Memory B cell (primary cell): ENCODE measurements around the gene BMI1.

ENCODE experiments used
- ATAC-seq: fragments of 150-1000 bp; cut with Tn5 transposase; 2 replicates; pipeline ENCODE4 v1.10.0; 2021; ENCODE audit warnings: low read depth, mild to moderate bottlenecking, moderate library complexity
- DNase-seq, 2 donors: peaks; one replicate each; pipeline ENCODE4 v3.0.0; 2022; ENCODE audit warnings: low spot score in 2 of 2
- H3K27ac Mint-ChIP-seq: one replicate; pipeline ENCODE4 v1.8.0; 2022; ENCODE audit warnings: mild to moderate bottlenecking, moderate library complexity, mixed read lengths
- H3K27me3 Mint-ChIP-seq: one replicate; pipeline ENCODE4 v1.8.0; 2022; ENCODE audit warnings: mixed read lengths
- H3K36me3 Mint-ChIP-seq: one replicate; pipeline ENCODE4 v1.8.0; 2022; ENCODE audit warnings: mild to moderate bottlenecking, mixed read lengths
- H3K4me1 Mint-ChIP-seq: one replicate; pipeline ENCODE4 v1.8.0; 2022; ENCODE audit warnings: mixed read lengths
- H3K4me3 Mint-ChIP-seq: one replicate; pipeline ENCODE4 v1.8.0; 2022; ENCODE audit warnings: mild to moderate bottlenecking, moderate library complexity, mixed read lengths
- H3K9me3 Mint-ChIP-seq: one replicate; pipeline ENCODE4 v1.8.0; 2022; ENCODE audit warnings: mixed read lengths

The BMI1 gene

DNA sequence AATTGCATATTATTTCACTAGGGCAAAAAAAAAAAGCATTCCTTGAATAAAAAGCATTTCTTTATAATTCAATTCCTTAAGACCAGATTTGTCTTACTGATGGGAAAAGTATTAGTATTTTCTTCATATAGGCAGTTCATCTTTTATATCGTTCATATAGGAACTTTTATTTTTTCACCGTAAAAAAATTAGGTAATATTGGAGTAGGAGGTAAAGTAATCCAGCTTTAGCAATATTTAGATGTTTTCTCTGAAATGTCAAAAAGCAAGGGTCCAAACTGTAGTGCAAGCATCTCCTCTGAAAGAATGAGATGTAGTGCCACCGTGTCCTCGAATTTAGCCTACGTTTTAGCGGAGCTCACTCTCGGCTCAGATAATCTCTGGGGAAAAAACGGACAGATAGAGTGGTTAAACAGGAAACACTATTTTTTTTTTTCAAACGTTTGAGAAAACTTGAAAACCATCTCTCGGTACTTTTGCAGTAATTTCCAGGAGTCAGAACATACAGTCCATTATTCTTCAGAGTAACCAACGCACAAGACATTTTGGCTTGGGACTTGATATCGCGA, 18.9 kb downstream of the BMI1 start:
- no peak for ATAC-seq
- peaks cover 1% of the 10 kb centered on the region for H3K9me3 Mint-ChIP-seq
- H3K36me3 Mint-ChIP-seq, result no peaks in the 10 kb centered on the region
- peak overlapping the region; percentile 90 for H3K27ac Mint-ChIP-seq
- peaks cover 6% of the 10 kb centered on the region for H3K27me3 Mint-ChIP-seq
- peak overlapping the region; percentile 90 for H3K4me3 Mint-ChIP-seq
- no peak for DNase-seq
- H3K4me1 Mint-ChIP-seq, result peaks cover 10% of the 10 kb centered on the region

DNA sequence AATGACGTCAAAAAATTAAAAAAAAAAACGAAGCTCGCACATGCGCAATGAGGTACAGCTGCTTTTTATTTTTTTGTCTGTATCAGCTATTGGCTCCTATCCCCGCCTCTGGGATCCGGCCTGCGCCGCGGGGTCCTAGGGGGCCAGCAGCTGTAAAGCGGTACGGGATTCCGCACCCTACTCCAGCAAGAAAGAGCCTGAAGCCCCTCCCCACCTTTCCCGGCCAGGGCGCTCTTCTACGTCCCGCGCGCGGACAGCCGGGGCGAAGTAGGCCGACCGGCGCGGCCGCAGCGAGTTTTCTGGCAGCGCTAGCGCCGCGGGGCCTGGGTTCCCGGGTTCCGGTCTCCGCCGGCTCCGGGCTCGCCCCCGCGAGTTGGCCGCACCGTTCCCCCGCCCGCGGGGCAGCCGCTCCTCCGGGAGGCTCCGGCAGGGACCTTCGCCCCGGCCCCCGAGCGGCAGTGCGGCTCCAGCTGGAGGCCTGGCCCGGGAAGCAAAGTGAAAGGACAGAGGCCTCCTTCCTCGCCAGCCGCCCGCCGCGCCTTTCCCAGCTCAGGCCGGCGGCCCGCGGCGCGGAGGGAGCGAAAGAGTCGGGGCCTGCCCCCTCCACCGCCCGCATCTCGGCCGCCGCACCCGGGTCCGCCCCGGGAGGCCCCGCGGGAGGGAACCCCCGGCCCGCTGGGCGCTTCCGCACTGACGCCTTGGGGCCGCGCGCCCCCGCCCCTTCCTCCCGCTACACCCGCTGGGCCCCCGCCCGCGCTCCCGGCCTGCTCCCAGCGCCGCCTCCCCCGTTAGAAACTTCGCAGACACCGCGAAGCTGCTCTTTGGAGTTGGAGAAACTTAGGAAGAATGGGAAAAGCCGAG, 19.7 kb downstream of the BMI1 start:
- peaks cover 7% of the 10 kb centered on the region for H3K4me1 Mint-ChIP-seq
- peak overlapping the region; percentile 90 for H3K27ac Mint-ChIP-seq
- ATAC-seq (peak; percentile 46), DNase-seq (peak; percentile 68 to 83)
- H3K9me3 Mint-ChIP-seq, result peaks cover 1% of the 10 kb centered on the region
- H3K27me3 Mint-ChIP-seq, result peaks cover 6% of the 10 kb centered on the region
- H3K4me3 Mint-ChIP-seq, result peak overlapping the region; percentile 90
- H3K36me3 Mint-ChIP-seq, result no peaks in the 10 kb centered on the region

DNA sequence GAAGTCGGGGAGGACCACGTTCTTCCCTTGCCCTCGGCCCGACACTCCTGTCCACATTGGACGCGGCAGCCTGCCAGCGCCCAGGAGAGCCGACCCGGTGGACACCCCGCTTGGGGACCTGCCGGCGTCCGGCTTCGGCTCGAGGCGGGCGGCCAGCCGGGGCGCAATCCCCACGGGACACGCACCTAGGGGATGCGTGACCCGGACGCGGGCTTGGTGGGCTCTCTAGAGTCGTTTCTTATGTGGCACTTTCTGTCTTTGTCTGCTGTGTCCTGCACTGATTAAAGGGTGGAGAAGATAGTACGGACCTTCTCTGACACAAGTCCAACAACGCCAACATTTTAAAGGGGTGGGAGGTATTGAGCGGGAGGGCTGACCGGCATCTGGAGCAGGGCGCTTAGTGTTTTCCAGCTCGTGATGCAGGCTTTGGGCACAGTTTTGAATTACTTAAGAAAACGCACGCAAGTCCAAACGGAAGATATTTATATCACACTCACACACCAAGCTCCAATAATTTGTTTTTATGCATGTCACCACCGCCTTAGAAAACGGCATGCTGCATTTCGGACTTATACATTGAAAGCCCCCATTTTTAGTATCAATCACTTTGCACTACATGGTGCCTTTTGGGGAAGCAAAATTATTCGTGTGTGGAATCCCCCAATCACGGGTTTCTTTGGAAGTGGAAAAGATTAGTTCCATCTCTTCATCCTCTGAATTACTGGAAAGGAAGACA, 20.5 kb downstream of the BMI1 start:
- DNase-seq (no peak), ATAC-seq (no peak)

DNA sequence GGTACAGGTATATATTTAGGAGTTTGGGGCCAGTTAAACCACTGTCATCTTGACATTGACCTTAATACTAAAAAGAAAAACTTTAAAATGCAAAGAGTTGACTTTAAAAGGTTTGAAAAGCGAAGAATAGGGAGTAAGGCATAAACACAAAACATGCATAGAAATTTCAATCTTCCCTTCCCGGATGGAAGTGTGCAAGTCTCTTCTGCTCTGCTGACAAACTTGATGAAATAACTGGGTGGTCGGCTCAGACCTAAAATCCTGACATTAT, 21.0 kb downstream of the BMI1 start:
- peaks cover 3% of the 10 kb centered on the region for H3K9me3 Mint-ChIP-seq
- H3K4me3 Mint-ChIP-seq, result no peak overlapping the region
- peak overlapping the region; percentile 32 for H3K27ac Mint-ChIP-seq
- H3K4me1 Mint-ChIP-seq, result peaks cover 7% of the 10 kb centered on the region
- peaks cover 9% of the 10 kb centered on the region for H3K27me3 Mint-ChIP-seq
- peaks cover 2% of the 10 kb centered on the region for H3K36me3 Mint-ChIP-seq
- DNase-seq, result no peak
- no peak for ATAC-seq

More for the DNA sequence above, 20.5 kb downstream of the BMI1 start:
- Mint-ChIP-seq H3K4me3 (peak overlapping the region; percentile 76), H3K27me3 (peaks cover 8% of the 10 kb centered on the region), H3K36me3 (peaks cover under 1% of the 10 kb centered on the region), H3K4me1 (peaks cover 7% of the 10 kb centered on the region), H3K27ac (peak overlapping the region; percentile 32), H3K9me3 (peaks cover 2% of the 10 kb centered on the region)

DNA sequence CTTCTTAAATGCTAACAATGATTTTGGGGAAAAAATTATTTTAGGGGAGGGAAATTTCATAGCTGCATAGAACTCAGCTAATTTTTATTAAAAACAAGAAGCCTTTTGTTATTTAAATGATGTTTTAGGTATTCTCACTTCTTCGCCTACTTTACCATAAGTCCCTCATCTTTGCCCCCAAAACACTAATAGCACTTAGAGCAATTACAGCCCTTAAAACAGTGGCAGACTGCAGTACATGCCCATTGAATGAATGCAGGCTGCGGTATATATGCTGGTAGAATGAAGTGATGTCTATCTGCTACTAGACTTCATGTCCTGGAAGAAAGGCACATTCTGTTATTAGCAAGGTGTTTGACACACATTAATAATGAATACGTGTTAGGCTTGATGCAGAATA, 21.5 kb downstream of the BMI1 start:
- Mint-ChIP-seq H3K36me3 (peaks cover 2% of the 10 kb centered on the region), H3K27me3 (peaks cover 12% of the 10 kb centered on the region), H3K9me3 (peaks cover 3% of the 10 kb centered on the region), H3K4me3 (no peak overlapping the region), H3K27ac (no peak overlapping the region), H3K4me1 (peaks cover 7% of the 10 kb centered on the region)
- DNase-seq (no peak), ATAC-seq (no peak)

DNA sequence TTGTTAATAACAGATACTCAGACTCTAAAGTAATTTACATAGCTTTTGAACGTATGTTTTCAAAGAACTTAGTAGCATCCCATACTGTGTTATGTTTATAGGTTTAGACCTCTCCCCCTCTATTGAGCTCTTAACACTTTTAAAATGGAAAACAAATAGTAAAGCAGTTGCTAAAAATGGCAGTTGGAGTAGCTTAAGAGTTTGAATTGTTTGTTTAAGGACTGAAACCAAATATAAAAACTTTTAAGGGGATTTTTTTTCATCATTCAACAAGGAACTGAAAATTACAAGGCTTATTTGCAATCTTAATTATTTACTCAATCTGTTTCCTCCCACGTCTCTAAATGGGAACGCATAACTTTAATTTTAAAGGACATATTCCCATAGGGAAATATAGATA, 22.8 kb downstream of the BMI1 start:
- no peak for ATAC-seq
- peaks cover 2% of the 10 kb centered on the region for H3K36me3 Mint-ChIP-seq
- H3K9me3 Mint-ChIP-seq, result peaks cover 3% of the 10 kb centered on the region
- no peak overlapping the region for H3K4me3 Mint-ChIP-seq
- H3K27me3 Mint-ChIP-seq, result peaks cover 12% of the 10 kb centered on the region
- peak overlapping the region; percentile 35 for H3K27ac Mint-ChIP-seq
- peaks cover 7% of the 10 kb centered on the region for H3K4me1 Mint-ChIP-seq
- DNase-seq, result no peak

DNA sequence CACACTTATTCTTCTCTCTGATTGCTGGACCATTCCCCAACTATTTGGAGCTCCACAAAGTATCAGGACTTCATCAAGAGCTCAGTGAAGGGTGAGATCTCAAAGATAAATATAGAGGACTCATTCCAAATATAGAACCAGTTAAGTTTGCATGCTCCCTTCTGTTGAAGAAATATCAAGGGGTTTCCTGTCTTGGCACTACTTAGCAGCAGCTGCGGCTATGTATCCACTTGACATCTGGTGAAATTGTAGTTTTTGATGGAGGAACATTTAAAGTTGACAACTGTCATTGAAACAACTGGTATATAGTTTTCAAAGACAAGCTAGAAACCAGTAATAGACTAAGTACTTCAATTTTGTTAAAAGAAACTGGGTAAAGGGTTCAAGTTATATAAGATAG, 23.4 kb downstream of the BMI1 start:
- H3K27ac Mint-ChIP-seq, result peak overlapping the region; percentile 35
- H3K4me3 Mint-ChIP-seq, result no peak overlapping the region
- peaks cover 7% of the 10 kb centered on the region for H3K4me1 Mint-ChIP-seq

DNA sequence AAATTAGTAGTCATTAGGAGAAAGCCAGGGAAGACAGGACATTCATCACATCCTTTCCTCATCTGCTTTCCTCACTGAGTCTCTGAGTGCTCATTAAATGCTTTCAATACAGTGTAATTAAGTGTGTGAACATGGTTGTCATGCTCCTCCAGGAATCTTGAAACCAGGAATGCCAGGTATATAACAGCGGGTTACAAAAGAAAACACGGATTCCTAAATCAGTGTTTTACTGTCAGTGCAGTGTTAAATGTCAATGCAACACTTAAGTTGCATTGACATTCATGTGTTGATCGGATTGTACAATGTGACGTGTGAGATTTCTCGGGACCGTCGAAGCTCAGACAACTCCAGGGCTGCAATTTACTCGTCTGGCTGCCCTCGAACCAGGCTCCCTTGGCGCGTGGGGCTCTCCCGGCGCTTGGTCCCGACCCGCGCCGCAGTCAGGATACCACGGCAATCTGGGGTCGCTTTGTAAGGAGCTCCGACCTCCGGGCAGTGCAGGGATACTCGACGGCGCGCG, 23.9 kb downstream of the BMI1 start:
- peaks cover 12% of the 10 kb centered on the region for H3K27me3 Mint-ChIP-seq
- no peak for DNase-seq
- H3K9me3 Mint-ChIP-seq, result peaks cover 3% of the 10 kb centered on the region
- peaks cover 2% of the 10 kb centered on the region for H3K36me3 Mint-ChIP-seq
- H3K27ac Mint-ChIP-seq, result peak overlapping the region; percentile 28
- ATAC-seq, result no peak
- peak overlapping the region; percentile 14 for H3K4me3 Mint-ChIP-seq
- H3K4me1 Mint-ChIP-seq, result peaks cover 7% of the 10 kb centered on the region

More for the DNA sequence above, 23.4 kb downstream of the BMI1 start:
- Mint-ChIP-seq H3K27me3 (peaks cover 12% of the 10 kb centered on the region), H3K9me3 (peaks cover 3% of the 10 kb centered on the region), H3K36me3 (peaks cover 2% of the 10 kb centered on the region)
- DNase-seq, result no peak
- ATAC-seq, result no peak

DNA sequence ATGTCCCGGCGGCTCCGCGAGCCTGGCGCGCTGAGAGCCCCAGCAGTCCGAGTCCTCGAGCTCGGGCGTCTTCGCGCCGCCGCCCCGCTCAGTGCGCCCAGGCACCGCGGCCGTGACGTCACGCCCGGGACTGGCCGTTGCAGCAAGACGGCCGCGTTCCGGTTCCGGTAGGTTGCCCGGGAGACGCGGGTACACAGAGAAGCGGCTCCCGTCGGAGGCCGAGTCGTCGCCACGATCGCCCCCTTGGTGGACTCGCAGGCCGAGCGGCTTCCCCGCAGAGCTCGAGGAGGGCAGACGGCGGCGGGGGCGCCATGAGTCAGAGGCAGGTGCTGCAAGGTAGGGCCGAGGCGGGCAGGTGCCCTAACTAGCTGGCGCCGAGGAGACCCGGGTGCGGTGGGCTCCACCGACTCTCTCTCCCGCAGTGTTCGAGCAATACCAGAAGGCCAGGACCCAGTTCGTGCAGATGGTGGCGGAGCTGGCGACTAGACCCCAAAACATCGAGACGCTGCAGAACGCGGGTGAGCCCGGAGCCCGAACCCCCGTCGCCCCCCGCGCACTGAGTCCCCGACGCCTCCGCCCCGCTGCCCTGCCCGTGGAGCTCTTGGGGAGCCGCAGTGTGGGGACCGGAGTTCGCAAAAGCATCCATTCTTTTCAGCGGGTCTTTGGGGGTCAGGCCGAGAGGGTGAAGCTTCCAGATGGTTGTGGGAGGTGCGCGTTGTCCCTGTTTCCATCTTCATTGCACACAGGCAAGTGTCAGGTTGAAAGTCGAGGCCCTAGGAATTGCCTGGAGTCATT, 24.6 kb downstream of the BMI1 start, which contains the start of gene SPAG6:
TSS of gene SPAG6 (plus strand) at position 196 of the 795 bp plus-strand sequence. CDS start at position 312, 116 bp downstream.
- H3K36me3 Mint-ChIP-seq, result peaks cover 2% of the 10 kb centered on the region
- peaks cover 3% of the 10 kb centered on the region for H3K9me3 Mint-ChIP-seq
- H3K27ac Mint-ChIP-seq, result peak within 1 kb of the TSS; percentile 35
- H3K27me3 Mint-ChIP-seq, result peaks cover 12% of the 10 kb centered on the region
- peak in 1 of 2 donors; percentile 48 for DNase-seq
- H3K4me3 Mint-ChIP-seq, result peak within 1 kb of the TSS; percentile 27
- peaks cover 4% of the 10 kb centered on the region for H3K4me1 Mint-ChIP-seq
- peak; percentile 17 for ATAC-seq

DNA sequence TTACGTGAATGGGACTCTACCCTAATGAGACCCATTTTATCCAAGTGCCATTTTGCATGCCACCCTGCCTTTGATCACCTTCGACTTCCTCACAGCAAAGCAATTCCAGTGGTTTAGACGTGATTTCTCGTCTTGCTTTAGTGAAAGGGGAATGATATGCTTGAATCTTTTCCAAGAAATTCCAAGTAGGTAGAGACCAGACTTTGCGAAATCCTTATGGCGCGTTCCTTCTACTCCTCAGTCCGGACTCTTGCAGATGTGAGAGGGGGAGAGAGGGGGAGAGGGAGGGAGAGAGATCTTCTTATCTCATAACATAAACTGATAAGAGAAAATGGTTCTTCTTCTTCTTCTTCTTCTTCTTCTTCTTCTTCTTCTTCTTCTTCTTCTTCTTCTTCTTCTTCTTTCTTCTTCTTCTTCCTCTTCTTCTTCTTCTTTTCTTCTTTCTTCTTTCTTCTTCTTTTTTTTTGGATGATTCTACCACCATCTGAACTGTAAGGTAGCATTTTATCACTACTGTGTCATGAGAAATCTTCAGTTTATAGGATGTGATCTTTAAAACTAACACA, 25.3 kb downstream of the BMI1 start:
- ATAC-seq (no peak), DNase-seq (no peak)
- H3K4me3 Mint-ChIP-seq, result no peak overlapping the region
- H3K27ac Mint-ChIP-seq, result peak overlapping the region; percentile 17
- H3K9me3 Mint-ChIP-seq, result peaks cover 3% of the 10 kb centered on the region
- peaks cover 12% of the 10 kb centered on the region for H3K27me3 Mint-ChIP-seq
- H3K4me1 Mint-ChIP-seq, result peaks cover 4% of the 10 kb centered on the region
- H3K36me3 Mint-ChIP-seq, result peaks cover 2% of the 10 kb centered on the region

DNA sequence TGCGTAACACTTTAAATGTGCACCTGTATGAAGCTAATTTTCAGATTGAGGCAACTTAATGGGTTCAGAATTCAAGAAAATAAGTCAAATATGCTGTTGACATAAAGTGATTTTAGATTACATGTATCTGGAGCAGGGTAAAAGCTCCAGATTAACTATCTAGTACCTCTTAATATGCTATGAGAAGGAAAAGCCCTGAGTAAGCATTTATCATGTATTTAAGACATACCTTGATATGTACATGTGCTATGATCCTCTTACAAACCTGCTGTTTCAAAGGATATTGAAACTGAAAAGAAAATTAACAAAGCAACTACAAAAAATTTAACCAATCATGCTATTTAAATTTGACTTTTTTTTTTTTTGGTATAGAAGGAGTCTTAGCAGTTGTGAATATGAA, 28.9 kb downstream of the BMI1 start:
- no peak overlapping the region for H3K4me3 Mint-ChIP-seq
- DNase-seq (no peak), ATAC-seq (no peak)
- peaks cover 11% of the 10 kb centered on the region for H3K27me3 Mint-ChIP-seq
- peaks cover 2% of the 10 kb centered on the region for H3K9me3 Mint-ChIP-seq
- H3K4me1 Mint-ChIP-seq, result no peaks in the 10 kb centered on the region
- peaks cover 2% of the 10 kb centered on the region for H3K36me3 Mint-ChIP-seq
- H3K27ac Mint-ChIP-seq, result no peak overlapping the region

DNA sequence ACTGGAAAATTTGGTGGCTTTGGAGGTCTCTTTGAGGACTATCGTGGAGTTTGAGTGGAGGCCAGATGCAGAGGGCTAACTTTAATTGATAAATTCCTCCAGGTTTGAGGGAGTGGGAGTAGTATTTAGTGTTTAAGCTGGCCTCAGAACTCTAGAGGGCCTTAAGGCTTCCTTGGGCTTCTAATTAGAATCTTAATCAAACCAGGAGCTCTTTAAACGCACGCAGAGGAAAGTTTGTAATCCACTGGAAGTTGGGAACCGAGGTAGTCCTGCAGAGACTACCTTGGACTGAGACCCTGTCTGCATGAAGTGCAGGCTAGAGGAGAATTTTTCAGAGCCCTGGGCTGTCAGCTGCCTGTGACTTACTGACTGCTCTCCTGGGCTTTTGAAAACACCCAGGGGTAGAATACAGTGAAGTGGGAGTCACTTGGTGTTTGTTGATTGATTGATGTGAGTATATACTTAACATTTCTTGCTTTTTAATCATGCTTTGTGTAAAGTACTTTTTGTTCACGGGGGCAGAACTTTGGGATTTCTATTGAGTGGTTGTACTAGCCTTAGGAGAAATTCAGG, 30.3 kb downstream of the BMI1 start:
- DNase-seq (no peak), ATAC-seq (no peak)
- peaks cover 2% of the 10 kb centered on the region for H3K36me3 Mint-ChIP-seq
- H3K4me3 Mint-ChIP-seq, result no peak overlapping the region
- peaks cover 2% of the 10 kb centered on the region for H3K9me3 Mint-ChIP-seq
- no peaks in the 10 kb centered on the region for H3K4me1 Mint-ChIP-seq
- H3K27ac Mint-ChIP-seq, result no peak overlapping the region
- H3K27me3 Mint-ChIP-seq, result peaks cover 11% of the 10 kb centered on the region

DNA sequence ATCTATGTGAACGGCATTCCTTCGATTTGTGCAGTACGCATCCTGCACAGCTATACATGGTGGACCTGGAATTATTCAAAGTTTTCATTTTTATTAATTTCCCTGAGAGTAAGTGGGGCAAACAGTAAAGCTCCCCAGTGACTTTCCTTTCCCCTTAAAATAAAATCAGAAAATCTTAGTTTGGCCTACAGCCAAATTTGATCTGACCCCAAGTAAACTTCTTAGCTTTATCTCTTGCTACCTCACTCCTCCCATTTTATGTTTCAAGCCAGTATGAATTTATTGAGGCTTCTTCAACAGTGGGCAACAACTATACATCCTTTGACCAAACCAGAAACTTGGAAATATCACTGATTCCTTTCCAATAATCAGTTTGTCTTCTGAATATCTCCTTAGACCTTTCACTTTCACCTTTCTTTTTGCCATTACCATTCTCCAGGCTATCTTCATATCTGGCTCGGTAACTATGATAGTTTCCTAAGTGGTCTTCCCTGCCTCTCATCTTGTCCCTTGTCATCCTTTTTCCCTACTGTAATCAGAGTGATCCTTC, 35.5 kb downstream of the BMI1 start:
- Mint-ChIP-seq H3K4me3 (no peak overlapping the region), H3K36me3 (no peaks in the 10 kb centered on the region), H3K4me1 (no peaks in the 10 kb centered on the region), H3K27ac (no peak overlapping the region), H3K27me3 (peaks cover 6% of the 10 kb centered on the region), H3K9me3 (no peaks in the 10 kb centered on the region)
- no peak for DNase-seq
- no peak for ATAC-seq
